Measurements from ENCODE around the gene GLE1.
"Not testable (repeated sequence)": the region's sequence is repeated elsewhere in the genome, so short reads cannot be mapped to it uniquely, and the experiment has no call there.

GRCh38 chr9:128503415-128503825 lies 1.1 kb upstream of the GLE1 start:
- TF ChIP-seq, protein P1, sequence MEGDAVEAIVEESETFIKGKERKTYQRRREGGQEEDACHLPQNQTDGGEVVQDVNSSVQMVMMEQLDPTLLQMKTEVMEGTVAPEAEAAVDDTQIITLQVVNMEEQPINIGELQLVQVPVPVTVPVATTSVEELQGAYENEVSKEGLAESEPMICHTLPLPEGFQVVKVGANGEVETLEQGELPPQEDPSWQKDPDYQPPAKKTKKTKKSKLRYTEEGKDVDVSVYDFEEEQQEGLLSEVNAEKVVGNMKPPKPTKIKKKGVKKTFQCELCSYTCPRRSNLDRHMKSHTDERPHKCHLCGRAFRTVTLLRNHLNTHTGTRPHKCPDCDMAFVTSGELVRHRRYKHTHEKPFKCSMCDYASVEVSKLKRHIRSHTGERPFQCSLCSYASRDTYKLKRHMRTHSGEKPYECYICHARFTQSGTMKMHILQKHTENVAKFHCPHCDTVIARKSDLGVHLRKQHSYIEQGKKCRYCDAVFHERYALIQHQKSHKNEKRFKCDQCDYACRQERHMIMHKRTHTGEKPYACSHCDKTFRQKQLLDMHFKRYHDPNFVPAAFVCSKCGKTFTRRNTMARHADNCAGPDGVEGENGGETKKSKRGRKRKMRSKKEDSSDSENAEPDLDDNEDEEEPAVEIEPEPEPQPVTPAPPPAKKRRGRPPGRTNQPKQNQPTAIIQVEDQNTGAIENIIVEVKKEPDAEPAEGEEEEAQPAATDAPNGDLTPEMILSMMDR (IDR thresholded peaks at IDR 0.05; ENCODE audit: low read length): not testable (repeated sequence)
- not testable (repeated sequence) for TF ChIP-seq EZH2 (IDR thresholded peaks at IDR 0.05; ENCODE audit: borderline replicate concordance, low read length)

All from OCI-LY1 (cell line).